Measurements from ENCODE around the gene TDRD9. TPM values are rescaled to one million over a fixed set of nuclear protein-coding genes. Genes with fewer than 3 reads are reported as not detected.

The TDRD9 gene
- total RNA-seq, 1 donor from 2014 or later, result 0.92 TPM

- DNase-seq (ENCODE audit: low read depth, low spot score), result no peak
Measured at GRCh38 chr14:104030958-104031357, 102.7 kb downstream of the TDRD9 start.

GRCh38 chr14:104031384-104031783 lies 103.1 kb downstream of the TDRD9 start:
- DNase-seq (ENCODE audit: low read depth, low spot score), result no peak

- DNase-seq (ENCODE audit: low read depth, low spot score), result no peak
Measured at GRCh38 chr14:104034976-104035699, 106.9 kb downstream of the TDRD9 start.

DNA sequence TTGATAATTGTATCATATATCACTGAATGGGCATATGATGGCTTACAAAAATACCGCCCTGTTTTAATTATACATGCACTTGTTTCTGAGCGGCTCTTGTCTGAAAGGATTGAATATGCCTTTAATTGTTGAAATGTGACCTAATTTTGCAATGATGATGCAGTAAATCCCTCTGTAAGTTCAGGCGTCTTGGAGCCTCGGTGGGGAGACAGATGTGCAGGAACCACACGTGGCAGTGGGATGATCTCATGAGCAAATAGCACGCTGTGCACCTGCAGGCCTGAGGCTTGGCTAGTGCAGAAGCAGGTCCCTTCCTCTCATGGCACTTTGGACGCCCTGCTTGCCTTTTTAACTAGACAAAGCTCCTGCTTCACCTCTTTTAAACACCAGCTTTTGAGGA lies 108.0 kb downstream of the TDRD9 start:
- DNase-seq (ENCODE audit: low read depth, low spot score), result no peak

DNA sequence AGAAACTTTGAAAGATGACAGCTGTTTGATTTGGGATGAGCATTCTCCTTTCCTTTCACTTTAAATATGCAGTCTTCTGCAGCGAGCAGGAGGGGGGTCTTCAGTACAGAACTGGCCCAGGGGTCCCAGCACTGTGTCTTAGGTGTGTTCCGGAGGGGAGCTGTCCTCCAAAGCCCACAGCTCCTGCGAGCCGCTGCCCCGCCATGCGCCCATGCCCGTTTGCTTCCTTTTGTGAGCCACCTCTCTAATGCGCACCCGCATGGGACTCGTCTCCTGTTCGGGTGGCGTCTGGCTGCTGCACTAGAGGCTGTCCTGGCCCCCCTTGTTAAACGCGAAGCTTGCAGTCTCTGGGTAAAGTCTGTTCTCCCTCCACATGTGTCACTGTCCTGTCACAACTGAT lies 108.8 kb downstream of the TDRD9 start:
- no peak for DNase-seq (ENCODE audit: low read depth, low spot score)

GRCh38 chr14:104037903-104038302 lies 109.6 kb downstream of the TDRD9 start:
- no peak for DNase-seq (ENCODE audit: low read depth, low spot score)

- DNase-seq (ENCODE audit: low read depth, low spot score), result no peak
Measured at GRCh38 chr14:104039214-104039613, 111.0 kb downstream of the TDRD9 start.

DNA sequence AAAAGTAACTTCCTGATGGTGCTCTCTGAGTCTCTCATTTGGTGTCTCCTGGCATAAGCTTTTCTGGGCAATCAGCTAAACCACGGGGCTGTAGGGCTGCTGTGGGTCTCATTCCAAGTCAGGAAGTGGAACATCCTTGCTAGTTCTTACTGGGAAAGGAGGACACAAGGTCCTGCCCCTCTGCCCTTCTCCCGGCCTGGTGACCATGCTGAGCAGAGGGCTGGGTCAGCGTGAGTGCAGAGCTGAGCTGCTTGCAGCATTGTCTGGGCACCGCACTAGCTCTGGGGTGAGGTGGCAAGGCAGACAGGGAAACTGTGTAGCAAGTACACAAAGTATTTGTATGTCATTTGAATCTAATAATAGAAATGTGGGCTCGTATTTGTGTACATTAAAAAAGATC lies 112.3 kb downstream of the TDRD9 start:
- no peak for DNase-seq (ENCODE audit: low read depth, low spot score)

DNA sequence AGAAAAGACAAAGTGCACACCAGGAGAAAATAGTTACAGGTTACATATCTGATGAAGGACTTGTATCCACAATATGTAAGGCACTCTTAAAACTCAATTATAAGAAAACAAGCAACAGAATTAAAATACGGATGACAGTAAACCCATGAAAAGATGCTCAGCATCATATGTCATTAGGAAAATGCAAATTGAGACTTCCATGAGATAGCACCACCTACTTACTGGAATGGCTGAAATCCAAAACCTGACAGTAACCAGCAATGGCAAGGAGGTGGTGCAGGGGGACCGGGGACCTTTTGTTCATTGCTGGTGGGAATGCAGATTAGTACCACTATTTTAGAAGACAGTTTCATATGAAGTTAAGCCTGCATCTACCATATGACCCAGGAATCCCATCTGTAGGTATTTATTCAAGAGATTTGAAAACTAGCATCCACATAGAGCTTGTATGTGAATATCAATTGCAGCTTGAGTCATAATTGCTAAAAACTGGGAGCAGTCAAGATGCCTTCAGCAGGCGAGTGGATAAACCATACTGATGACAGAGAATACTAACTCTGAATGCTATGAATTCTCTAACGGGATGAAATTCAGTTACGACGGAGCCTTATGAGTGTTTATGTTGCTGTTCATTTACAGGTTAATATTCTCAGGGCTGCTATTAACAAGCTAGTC lies 113.3 kb downstream of the TDRD9 start:
- no peak for DNase-seq (ENCODE audit: low read depth, low spot score)

DNA sequence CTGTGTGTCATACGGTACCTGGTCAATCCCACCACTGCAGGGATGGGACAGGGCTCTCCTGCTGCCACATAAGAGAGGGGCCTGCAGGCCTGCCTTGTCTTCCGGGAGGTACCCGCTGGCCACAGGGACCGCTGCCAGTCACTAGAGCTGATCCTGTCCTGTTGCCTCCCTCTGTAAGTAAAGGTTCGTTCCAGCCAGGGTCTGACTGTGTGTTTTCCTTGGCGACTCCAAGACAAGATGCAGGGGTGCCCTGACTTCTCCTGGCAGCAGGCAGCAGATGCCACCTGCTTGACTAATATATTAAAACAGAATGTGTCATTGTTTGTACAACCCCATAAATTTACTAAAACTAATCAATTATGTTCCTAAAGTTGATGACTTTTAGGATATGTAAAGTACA lies 115.8 kb downstream of the TDRD9 start:
- DNase-seq (ENCODE audit: low read depth, low spot score), result no peak

DNA sequence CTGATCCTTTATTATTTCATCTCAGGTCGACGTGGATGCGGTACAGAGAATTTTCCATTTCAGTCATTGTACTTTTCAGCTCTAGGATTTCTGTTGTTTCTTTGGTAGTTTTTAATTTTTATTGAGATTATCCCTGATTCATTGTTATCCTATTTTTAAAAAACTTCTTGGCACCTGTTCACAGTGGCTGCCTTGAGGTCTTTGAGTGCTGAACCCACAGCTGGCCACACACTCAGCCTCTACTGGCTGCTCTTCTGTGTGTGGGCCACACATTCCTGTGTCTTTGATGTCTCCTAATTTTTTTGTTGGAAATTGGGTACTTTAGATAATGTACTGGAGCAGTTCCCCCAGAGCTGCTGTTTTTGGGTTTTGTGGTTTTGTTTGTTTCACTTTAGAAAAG lies 119.5 kb downstream of the TDRD9 start:
- DNase-seq (ENCODE audit: low read depth, low spot score), result no peak

DNA sequence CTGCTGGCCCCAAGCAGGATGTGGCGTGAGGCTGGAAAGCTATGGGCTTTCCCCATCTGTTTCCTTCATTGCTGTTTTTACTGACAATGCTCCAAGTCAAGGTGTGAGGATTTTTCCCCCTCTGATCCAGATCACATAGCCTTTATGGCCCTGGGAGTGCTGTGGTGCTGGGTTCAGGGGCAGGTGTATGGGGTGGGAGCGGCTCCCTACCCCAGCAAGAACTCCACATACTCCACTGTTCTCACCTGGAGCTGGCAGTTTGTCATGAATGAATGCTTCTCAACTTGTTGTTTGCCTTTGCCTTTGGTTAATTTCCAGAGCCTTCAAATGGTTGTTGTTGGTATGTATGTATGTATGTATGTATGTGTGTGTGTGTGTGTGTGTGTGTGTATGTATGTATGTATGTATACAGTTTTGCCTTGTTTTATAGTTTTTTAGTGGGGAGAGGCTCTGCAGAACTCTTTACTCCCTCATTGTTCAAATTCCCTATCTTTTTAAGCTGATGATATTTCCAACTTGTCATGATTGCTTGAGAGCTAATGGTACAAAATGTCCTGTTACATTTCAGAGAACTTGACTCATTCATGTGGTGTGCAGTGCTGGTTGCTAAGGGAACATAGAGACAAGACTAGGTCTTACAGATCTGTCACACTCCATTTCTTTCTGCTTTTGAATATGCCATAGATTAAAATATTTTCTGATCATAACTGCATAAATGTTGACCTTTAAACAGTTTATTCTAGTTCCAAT lies 120.7 kb downstream of the TDRD9 start:
- DNase-seq (ENCODE audit: low read depth, low spot score), result no peak

GRCh38 chr14:104049576-104050240 lies 121.5 kb downstream of the TDRD9 start:
- no peak for DNase-seq (ENCODE audit: low read depth, low spot score)

- DNase-seq (ENCODE audit: low read depth, low spot score), result no peak
Measured at GRCh38 chr14:104051092-104051813, 123.0 kb downstream of the TDRD9 start.

DNA sequence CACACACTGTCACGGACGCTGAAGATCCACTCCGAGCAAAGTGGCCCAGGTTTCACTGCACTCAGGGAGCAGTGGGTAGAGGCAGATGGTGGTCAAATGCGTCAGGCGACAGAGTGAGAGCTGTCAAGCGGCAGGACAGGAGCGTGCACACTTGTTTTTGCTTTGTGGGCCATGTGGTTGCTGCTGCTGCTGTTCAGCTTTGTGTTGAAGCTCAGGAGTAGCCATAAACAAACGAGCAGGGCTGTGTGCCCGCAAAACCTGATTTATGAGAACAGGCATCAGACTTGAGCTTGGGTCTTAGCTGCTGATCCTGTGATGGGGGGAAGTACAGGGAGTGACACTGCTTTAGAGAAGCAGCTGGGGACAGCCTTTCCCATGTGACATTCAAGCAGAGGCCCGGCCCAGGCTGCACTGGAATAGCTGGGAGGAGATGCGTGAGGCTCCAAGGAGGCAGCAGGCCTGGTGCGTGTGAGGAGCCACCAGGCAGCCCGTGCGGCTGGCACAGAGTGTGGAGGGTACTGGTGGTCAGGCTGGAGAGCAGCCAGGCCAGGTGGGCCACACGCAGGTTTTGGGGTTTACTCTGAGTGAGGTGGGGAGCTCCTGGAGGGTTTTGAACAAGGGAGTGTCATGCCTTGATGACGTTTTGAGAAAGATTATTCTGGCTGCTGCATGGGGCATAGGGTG lies 126.1 kb downstream of the TDRD9 start:
- DNase-seq (ENCODE audit: low read depth, low spot score), result no peak

DNA sequence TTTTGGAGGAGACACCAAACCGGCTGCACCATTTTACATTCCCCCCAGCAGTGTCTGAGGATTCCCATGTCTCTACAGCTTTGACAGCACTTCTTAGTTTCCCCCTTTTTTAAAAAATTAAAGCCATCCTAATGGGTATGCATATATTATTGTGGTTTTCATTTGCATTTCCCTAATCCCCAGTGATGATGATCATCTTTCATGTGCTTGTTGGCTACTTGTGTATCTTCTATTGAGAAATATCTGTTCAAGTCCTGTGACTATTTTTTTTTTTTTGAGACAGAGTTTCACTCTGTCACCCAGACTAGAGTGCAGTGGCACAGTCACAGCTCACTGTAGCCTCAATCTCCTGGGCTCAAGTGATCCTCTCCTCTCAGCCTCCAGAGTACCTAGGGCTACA lies 134.0 kb downstream of the TDRD9 start:
- DNase-seq (ENCODE audit: low read depth, low spot score), result no peak

DNA sequence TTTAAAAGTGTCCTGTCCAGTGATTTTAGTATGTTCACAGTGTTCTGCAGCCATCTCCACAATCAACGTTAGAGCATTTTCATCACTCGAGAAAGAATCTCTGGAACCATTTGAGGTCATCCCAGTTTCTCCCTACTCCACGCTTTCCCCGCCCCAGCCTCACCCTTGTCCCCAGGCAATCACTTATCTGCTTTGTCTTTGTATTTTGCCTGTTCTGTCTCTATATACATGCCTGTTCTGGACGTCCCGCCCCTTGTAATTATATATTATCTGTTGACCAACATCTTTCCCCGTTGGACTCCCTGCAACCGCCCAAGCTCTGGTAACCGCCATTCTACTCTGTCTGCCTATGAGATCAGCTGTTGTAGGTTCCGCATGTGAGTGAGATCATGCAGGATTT lies 135.7 kb downstream of the TDRD9 start:
- DNase-seq (ENCODE audit: low read depth, low spot score), result no peak

DNA sequence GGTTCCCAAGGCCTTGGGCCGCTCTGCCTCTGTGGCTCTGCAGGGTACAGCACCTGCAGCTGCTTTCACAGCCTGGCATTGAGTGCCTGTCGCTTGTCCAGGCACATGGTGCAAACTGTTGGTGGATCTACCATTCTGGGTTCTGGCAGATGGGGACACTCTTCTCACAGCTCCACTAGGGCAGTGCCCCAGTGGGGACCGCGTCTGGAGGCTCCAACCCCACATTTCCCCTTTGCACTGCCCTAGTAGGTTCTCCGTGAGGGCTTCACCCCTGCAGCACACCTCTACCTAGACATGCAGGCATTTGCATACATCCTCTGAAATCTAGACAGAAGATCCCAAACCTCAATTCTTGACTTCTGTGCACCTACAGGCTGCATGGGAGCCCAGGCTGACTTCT lies 138.0 kb downstream of the TDRD9 start:
- no peak for DNase-seq (ENCODE audit: low read depth, low spot score)

DNA sequence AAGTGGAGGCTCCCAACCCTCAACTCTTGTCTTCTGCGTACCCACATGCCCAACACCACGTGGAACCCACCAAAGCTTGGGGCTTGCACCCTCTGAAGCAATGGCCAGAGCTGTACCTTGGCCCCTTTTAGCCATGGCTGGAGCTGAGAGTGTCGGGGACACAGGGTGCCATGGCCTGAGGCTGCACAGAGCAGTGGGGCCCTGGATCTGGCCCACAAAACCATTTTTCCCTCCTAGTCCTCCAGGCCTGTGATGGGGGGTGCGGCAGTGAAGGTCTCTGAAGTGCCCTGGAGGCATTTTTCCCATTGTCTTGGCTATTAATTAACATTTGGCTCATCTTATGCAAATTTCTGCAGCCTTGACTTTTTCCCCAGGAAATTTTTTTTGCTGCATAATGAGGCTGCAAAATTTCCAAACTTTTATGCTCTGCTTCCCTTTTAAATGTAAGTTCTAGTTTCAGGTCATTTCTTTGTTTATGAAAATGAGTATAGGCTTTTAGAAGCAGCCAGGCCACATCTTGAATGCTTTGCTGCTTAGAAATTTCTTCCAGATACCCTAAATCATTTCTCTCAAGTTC lies 138.6 kb downstream of the TDRD9 start:
- no peak for DNase-seq (ENCODE audit: low read depth, low spot score)

DNA sequence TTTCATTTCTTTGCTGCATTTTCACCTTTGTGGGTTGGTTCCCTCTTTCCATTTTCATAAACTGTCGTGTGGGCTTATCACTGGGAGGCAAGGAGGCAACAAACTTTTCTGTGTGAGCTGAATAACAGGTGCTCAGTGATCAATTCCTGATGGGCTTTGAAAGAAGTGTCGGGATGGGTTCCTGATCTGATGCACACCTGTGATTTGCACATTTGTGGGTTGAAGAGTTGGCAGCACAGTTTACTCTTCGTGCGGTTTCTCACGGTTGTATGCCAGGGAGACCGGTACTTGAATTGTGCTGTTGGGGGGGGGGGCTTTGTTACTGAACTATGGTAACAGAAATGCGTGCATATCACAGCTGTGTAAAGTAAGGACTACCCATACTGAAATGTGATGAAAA lies 141.3 kb downstream of the TDRD9 start:
- DNase-seq (ENCODE audit: low read depth, low spot score), result no peak
